GM21529 (cell line): Measurements from ENCODE around the gene GATAD2B.
A peak's percentile ranks its signal among the peaks of the same experiment; 100 is the strongest.
"Not testable (repeated sequence)": the region's sequence is repeated elsewhere in the genome, so short reads cannot be mapped to it uniquely, and the experiment has no call there.

Experiments used
- ATAC-seq: cut with Tn5 transposase; IDR thresholded peaks from one replicate; pipeline ENCODE4 v1.9.1; 2021; ENCODE audit not compliant: unreplicated experiment

GATAD2B gene

DNA sequence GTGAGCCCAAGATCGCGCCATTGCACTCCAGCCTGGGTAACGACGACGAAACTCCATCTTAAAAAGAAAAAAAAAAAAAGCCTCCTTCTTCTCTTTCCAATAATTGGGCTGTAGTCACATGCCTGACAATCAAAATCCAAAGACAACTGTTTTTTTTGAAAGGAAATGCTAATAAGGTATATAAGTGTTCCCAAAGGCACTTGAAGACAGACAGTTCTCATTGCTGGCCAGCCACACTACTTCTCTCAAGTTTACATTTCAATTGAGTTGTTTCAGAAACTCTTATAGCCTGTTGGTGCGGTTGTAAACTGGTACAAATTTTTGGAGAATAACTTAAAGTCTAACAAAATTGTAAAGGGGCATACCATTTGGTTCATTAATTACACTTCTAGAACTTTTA lies 23.3 kb downstream of the GATAD2B start:
- ATAC-seq, result no peak

GRCh38 chr1:153895866-153896265 lies 26.9 kb downstream of the GATAD2B start:
- ATAC-seq, result not testable (repeated sequence)

GRCh38 chr1:153891042-153891441 lies 31.7 kb downstream of the GATAD2B start:
- ATAC-seq, result not testable (repeated sequence)

DNA sequence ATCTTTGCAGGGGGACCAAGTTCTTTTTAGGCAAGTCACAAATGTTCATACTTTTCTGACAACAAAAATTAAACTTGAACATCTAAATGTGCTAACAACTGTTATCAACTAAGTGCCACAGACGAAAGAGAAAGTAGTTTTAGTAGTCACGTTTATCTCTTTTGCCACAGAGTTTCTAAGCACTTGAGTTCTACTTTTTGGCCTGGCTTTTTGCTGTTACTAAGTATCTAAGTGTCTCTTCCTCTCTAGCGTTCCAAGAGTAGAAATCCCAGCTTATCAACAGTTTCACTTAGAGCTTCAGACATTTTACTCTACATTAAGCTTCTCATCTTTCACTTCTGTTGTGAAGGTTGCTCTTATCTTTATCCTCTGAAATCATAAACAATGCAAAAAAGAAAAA lies 34.2 kb downstream of the GATAD2B start:
- no peak for ATAC-seq

- ATAC-seq, result no peak
Measured at GRCh38 chr1:153886127-153886526, 36.6 kb downstream of the GATAD2B start.

- ATAC-seq, result no peak
Measured at GRCh38 chr1:153883223-153883622, 39.5 kb downstream of the GATAD2B start.

GRCh38 chr1:153882296-153882912 lies 40.4 kb downstream of the GATAD2B start:
- no peak for ATAC-seq

DNA sequence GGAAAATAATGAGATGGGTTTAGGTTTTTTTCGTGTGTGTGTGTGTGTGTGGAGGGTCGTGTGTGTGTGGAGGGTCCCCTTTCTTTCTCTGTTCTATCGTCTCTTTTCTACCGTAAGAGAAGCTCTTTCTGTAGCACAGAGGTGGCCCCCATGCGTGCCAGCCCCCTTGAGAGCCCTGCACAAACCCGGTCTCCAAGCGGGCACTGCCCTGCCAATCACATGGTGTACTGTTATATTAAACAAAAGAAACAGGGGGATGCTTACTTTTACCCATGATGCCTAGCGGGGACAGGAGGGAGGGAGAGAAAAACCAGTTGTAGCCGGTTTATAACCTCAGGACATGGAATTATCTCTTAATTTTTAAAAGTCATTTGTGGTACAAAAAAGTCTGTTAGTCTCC lies 41.0 kb downstream of the GATAD2B start:
- no peak for ATAC-seq

- ATAC-seq, result no peak
Measured at GRCh38 chr1:153880962-153881361, 41.8 kb downstream of the GATAD2B start.

- no peak for ATAC-seq
Measured at GRCh38 chr1:153880024-153880423, 42.7 kb downstream of the GATAD2B start.

DNA sequence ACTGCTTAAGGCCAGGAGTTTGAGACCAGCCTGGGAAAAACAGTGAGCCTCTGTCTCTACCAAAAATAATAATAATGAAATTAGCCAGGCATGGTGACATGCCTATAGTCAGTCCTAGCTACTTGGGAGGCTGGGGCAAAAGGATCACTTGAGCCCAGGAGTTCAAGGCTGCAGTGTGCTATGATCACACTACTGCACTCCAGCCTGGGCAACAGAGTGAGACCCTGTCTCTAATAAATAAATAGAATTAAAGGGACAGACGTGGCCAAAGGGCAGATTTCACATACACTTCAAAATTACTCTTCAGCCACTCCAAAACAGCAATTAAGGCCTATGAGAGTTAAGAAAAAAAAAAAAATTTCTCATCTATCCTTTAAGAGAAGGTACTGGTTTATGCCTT lies 45.7 kb downstream of the GATAD2B start:
- ATAC-seq, result no peak

- ATAC-seq, result no peak
Measured at GRCh38 chr1:153872934-153873333, 49.8 kb downstream of the GATAD2B start.

- no peak for ATAC-seq
Measured at GRCh38 chr1:153872331-153872730, 50.4 kb downstream of the GATAD2B start.

DNA sequence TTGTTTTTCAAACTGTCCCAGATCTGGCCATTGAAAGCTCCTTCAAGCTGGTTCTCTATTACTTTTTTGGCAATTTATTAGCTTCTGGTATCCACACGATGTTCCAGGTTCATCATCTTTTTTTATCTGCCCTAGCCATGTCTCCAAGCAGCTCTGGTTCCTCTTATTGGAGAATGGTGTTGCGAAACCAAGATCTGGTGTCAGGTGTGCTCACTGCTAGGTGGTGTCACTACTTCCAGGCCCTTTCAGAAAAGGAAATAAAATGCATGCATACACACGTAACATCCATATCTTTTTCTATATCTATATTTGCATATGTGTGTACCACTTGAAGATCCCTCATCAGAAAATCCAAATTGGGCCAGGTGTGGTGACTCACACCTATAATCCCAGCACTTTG lies 53.3 kb downstream of the GATAD2B start:
- no peak for ATAC-seq

DNA sequence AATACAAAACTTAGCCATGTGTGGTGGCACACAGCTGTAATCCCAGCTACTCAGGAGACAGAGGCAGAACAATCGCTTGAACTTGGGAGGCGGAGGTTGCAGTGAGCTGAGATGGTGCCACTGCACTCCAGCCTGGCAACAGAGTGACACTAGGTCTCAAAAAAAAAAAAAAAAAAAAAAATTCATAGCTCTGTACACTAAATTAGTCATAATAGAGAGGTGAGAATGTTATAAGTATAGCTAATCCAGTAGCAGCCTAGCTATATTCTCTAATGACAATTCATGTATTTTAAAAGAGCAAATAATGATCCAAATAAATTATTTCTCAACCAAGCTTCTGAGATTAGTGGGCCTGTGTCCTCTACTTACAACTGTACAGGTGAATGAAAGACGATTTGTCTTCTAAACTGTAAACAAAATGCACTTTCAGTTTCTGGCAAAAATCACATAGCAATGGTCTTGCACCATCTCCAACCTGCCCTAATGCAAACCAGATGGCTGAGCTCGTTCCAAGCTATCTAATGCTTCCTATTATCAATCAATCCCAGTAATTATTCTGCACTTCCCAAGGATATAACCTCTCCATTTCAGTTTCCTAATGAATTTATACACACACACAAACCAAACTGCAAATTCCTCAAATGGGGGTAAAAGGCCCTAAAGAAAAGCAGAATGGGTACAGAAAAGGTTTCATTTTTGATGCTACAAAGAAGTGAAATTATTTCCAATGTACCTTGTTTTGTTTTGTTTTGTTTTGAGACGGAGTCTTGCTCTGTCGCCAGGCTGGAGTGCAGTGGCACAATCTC lies 56.5 kb downstream of the GATAD2B start:
- ATAC-seq, result no peak

DNA sequence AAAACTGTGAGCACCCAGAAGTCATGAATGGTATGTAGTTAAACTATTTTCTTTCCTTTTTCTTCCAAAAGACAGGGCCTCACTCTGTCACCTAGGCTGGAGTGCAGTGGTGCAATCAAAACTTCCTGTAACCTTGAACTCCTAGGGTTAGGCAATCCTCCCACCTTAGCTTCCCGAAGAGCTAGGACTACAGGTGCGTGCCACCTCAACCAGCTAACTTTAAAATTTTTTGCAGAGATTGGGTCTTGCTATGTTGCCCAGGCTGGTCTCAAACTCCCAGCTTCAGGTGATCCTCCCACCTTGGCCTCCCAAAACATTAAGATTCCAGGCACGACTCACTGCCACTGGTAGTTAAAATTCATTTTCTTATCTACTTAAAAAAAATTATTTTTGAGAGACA lies 62.5 kb downstream of the GATAD2B start:
- ATAC-seq, result no peak

DNA sequence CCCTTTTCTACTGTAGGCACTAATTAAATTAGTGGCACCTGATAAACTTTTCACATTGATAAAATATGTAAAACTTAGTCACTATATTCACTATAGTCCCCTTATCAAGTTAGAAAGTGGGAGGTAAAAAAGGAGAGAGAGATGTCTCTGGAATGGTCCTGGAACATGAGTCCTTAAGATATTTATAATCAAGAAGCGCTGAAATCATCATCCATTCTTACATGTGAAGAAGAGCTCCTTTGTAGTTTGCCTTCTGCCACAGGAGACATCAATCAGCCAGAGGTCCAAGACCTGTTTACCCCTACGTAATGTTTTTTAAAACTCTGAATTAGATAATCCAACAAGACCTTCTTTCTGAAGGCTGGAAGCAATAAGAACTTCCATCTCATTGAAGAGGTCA lies 65.3 kb downstream of the GATAD2B start:
- no peak for ATAC-seq

DNA sequence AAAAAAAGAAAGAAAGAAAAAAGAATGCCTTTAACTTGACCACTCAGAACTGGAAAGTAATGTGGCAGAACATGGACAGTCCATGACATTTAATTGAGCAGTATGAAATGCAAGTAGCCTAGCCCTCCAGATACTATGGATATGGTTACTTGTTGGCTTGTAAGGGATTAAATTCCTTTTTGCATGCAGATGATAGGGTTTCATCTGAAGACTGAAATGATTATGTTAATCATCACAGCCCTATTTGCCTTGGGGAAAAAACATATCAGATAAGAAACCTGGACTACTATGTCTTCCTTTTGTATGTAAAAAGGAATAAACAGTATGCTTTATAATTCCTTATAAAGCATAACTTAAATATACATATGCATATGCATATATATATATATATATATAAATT lies 66.0 kb downstream of the GATAD2B start:
- ATAC-seq, result no peak

GRCh38 chr1:153852170-153852569 lies 70.6 kb downstream of the GATAD2B start:
- ATAC-seq, result no peak

- peak; percentile 69 for ATAC-seq
Measured at GRCh38 chr1:153849487-153850185, 73.1 kb downstream of the GATAD2B start.

DNA sequence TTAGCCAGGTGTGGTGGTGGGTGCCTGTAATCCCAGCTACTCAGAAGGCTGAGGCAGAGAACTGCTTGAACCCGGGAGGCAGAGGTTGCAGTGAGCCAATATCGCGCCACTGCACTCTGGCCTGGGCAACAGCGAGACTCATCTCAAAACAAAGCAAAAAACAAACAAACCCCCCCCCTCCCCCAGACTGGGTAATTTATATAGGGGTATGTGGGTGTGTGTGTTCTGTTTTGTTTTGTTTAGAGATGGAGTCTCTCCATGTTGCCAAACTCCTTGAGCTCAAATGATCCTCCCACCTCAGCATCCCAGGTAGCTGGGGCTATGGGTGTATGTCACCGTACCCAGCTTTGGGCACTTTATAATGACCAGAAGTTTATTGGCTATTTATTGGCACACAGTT lies 74.0 kb downstream of the GATAD2B start:
- ATAC-seq, result no peak

DNA sequence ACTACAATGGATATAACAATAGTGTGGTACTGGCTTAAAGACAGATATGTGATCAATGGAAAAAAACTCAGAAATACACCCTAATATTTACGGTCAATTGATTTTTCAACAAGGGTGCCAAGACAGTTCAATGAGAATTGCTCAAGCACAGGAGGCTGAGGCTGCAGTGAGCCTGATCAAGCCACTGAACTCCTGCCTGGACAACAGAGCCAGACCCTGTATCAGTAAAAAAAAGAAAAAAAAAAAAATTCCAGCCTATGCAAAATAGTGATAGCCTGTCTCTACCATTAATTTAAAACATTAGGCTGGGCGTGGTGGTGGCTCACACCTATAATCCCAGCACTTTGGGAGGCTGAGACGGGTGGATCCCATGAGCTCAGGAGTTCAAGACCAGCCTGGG lies 77.6 kb downstream of the GATAD2B start:
- ATAC-seq, result no peak
